ENCODE measurements around the gene FGF19.
"Not testable (repeated sequence)": the region's sequence is repeated elsewhere in the genome, so short reads cannot be mapped to it uniquely, and the experiment has no call there.

The FGF19 gene

DNA sequence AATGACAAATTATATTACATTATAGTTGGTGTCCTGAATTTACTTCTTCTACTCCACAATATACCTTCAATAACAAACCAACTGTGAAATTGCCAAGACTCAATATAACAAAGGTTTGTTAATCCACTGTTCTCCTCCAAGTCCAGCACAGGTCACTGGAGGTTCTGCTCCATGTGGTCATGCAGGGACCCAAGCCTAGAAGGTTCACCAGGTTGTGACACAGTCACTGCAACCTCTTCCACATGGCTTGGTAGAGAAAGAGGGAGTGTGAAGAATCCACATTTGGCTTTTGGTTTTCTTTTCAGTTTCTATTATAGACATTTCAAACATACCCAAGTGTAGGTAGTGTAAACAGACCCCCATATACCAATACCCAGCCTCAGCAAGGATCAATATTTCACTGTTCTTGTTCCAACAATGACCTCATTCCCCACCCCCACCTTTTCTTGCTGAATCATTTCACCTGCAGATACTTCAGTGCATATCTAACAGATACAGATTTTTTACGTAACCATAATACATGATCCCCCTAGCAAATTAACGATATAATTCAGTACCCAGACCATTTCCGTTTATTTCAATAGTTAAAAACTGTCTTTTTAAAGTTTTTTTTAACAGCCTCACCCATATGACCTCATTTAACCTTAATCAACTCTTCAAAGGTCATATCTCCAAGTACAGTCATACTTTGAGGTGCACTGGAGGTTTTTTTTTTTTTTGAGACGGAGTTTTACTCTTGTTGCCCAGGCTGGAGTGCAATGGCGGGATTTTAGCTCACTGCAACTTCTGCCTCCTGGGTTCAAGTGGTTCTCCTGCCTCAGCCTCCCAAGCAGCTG, 14.1 kb downstream of the FGF19 start:
- Histone ChIP-seq H3K27ac (no peak overlapping the region), H3K36me3 (ENCODE audit: insufficient read depth) (no peaks in the 10 kb centered on the region), H3K9ac (no peak overlapping the region), H3K4me3 (IDR thresholded peaks at IDR 0.05; ENCODE audit: insufficient read depth, low read depth, low read length) (no peak overlapping the region), H3K4me1 (ENCODE audit: low read depth, poor library complexity, severe bottlenecking) (peaks cover 7% of the 10 kb centered on the region), H3K79me2 (ENCODE audit: insufficient read depth, low read depth) (no peaks in the 10 kb centered on the region), H4K20me1 (ENCODE audit: insufficient read depth) (no peaks in the 10 kb centered on the region), H2AFZ (ENCODE audit: low read depth) (no peak overlapping the region), H3K4me2 (no peak overlapping the region), H3K27me3 (ENCODE audit: insufficient read depth, low read depth) (peaks cover 10% of the 10 kb centered on the region; the same call in 1 of the 2 replicates)
- TF ChIP-seq, protein P1, sequence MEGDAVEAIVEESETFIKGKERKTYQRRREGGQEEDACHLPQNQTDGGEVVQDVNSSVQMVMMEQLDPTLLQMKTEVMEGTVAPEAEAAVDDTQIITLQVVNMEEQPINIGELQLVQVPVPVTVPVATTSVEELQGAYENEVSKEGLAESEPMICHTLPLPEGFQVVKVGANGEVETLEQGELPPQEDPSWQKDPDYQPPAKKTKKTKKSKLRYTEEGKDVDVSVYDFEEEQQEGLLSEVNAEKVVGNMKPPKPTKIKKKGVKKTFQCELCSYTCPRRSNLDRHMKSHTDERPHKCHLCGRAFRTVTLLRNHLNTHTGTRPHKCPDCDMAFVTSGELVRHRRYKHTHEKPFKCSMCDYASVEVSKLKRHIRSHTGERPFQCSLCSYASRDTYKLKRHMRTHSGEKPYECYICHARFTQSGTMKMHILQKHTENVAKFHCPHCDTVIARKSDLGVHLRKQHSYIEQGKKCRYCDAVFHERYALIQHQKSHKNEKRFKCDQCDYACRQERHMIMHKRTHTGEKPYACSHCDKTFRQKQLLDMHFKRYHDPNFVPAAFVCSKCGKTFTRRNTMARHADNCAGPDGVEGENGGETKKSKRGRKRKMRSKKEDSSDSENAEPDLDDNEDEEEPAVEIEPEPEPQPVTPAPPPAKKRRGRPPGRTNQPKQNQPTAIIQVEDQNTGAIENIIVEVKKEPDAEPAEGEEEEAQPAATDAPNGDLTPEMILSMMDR (conservative IDR thresholded peaks at IDR 0.05; ENCODE audit: low read depth, low read length) = no peak

DNA sequence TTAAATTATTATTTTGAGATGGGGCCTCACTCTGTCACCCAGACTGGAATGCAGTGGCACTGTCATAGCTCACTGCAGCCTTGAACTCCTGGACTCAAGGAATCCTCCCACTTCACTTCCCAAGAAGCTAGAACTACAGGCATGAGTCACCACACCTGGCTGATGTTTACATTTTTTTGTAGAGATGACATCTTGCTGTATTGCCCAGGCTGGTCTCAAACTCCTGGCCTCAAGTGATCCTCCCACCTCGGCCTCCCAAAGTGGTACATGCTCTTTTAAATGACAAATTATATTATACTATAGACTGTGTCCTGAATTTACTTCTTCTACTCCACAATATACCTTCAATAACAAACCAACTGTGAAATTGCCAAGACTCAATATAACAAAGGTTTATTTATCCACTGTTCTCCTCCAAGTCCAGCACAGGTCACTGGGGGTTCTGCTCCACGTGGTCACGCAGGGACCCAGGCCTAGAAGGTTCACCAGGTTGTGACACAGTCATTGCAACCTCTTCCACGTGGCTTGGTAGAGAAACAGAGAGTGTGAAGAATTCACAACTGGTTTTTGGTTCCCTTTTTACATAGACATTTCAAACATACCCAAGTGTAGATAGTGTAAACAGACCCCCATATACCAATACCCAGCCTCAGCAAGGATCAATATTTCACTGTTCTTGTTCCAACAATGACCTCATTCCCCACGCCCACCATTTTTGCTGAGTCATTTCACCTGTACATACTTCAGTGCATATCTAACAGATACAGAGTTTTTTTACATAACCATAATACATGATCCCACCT, 15.7 kb downstream of the FGF19 start:
- not testable (repeated sequence) for H3K9ac ChIP-seq; H3K27ac ChIP-seq; H3K4me2 ChIP-seq; H3K36me3 ChIP-seq (ENCODE audit: insufficient read depth); H2AFZ ChIP-seq (ENCODE audit: low read depth); H3K79me2 ChIP-seq (ENCODE audit: insufficient read depth, low read depth); H4K20me1 ChIP-seq (ENCODE audit: insufficient read depth); H3K27me3 ChIP-seq (ENCODE audit: insufficient read depth, low read depth); H3K4me3 ChIP-seq (IDR thresholded peaks at IDR 0.05; ENCODE audit: insufficient read depth, low read depth, low read length); H3K4me1 ChIP-seq (ENCODE audit: low read depth, poor library complexity, severe bottlenecking)

DNA sequence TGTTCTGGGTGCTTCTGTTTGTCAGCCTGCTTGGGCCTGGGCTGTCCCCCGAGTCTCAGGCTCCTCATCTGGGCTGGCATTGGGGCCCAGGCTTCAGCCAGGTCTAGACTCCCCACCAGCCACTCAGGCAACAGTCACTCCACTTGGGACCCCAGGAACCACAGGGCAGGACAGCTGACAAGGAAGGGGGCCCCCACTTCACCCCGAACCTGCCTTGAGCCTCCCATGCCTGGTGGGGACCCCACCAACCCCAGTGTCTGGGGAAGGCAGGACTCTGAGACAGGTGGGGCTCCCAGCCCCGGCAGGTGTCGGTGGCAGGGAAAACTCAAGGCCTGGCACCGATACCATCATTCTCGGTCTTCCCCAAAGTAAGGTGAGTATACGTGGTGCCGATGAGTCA, 17.0 kb downstream of the FGF19 start:
- Histone ChIP-seq H3K36me3 (ENCODE audit: insufficient read depth) (no peaks in the 10 kb centered on the region), H4K20me1 (ENCODE audit: insufficient read depth) (no peaks in the 10 kb centered on the region), H3K9ac (no peak overlapping the region), H3K27me3 (ENCODE audit: insufficient read depth, low read depth) (no peaks in the 10 kb centered on the region), H3K4me3 (IDR thresholded peaks at IDR 0.05; ENCODE audit: insufficient read depth, low read depth, low read length) (no peak overlapping the region), H2AFZ (ENCODE audit: low read depth) (no peak overlapping the region), H3K27ac (no peak overlapping the region), H3K79me2 (ENCODE audit: insufficient read depth, low read depth) (no peaks in the 10 kb centered on the region), H3K4me1 (ENCODE audit: low read depth, poor library complexity, severe bottlenecking) (peaks cover 7% of the 10 kb centered on the region), H3K4me2 (no peak overlapping the region)
- TF ChIP-seq, protein P1 (conservative IDR thresholded peaks at IDR 0.05; ENCODE audit: low read depth, low read length) = no peak

DNA sequence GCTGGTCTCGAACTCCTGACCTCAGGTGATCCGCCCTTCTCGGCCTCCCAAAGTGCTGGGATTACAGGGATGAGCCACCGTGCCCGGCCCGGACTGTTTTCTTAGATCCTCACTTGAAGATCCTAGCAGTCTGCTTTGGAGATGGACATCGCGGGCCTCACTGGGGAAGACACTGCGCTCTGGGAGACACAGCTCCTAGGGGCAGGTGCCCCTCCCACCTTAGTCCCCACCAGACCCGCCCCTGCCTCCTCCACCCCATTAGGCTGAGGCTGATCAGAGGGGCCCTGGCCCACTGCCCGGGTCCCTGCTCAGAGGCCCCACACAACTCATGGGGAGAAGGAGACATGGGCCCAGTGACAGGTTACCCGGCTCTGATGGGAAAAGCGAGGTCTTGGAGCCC, 17.4 kb downstream of the FGF19 start:
- Histone ChIP-seq H2AFZ (ENCODE audit: low read depth) (no peak overlapping the region), H3K4me3 (IDR thresholded peaks at IDR 0.05; ENCODE audit: insufficient read depth, low read depth, low read length) (no peak overlapping the region), H3K4me2 (no peak overlapping the region), H3K79me2 (ENCODE audit: insufficient read depth, low read depth) (no peaks in the 10 kb centered on the region), H3K27me3 (ENCODE audit: insufficient read depth, low read depth) (no peaks in the 10 kb centered on the region), H3K36me3 (ENCODE audit: insufficient read depth) (no peaks in the 10 kb centered on the region), H3K4me1 (ENCODE audit: low read depth, poor library complexity, severe bottlenecking) (peaks cover 7% of the 10 kb centered on the region), H3K27ac (no peak overlapping the region), H3K9ac (no peak overlapping the region), H4K20me1 (ENCODE audit: insufficient read depth) (no peaks in the 10 kb centered on the region)
- TF ChIP-seq, protein P1 (conservative IDR thresholded peaks at IDR 0.05; ENCODE audit: low read depth, low read length) = no peak

Measured in KMS-11 (cell line).